ENCODE measurements around the gene RAP1GAP2.

GRCh38 chr17:2983255-2983654, 187.0 kb downstream of the RAP1GAP2 start:
- TF ChIP-seq POLR2A (IDR thresholded peaks at IDR 0.05) (no peak), POLR2AphosphoS5 (IDR thresholded peaks at IDR 0.05) (no peak)

All from spleen (tissue), 3 donors.